Prostate gland (tissue), 2 donors: ENCODE results near the gene SLC35F4. TPM values are rescaled to one million over a fixed set of nuclear protein-coding genes. Genes with fewer than 3 reads are reported as not detected.

ENCODE experiments used
- DNase-seq: peaks from one replicate; pipeline ENCODE4 v3.0.0-alpha.2; 2019; ENCODE audit warnings: low spot score
- H3K27ac ChIP-seq, 2 donors: fragments of 200-600 bp; sonication (generic); 2 replicates each; pipeline ENCODE4 v1.5.1; 2017 to 2019
- H3K27me3 ChIP-seq: fragments of 200-600 bp; sonication (generic); replicated peaks from 2 replicates; pipeline ENCODE4 v1.5.1; 2019; ENCODE audit not compliant: insufficient read depth
- H3K36me3 ChIP-seq, 2 donors: fragments of 200-600 bp; sonication (generic); 1 replicate in 1 of 2; 2 replicates in 1 of 2; pipeline versions ENCODE4 v1.5.1 to v1.8.1; 2017 to 2019
- H3K4me1 ChIP-seq: fragments of 200-600 bp; sonication (generic); replicated peaks from 2 replicates; pipeline ENCODE4 v1.5.1; 2019
- H3K4me3 ChIP-seq, 2 donors: fragments of 200-600 bp; sonication (generic); 2 replicates each; pipeline ENCODE4 v1.5.1; 2017 to 2019
- H3K9me3 ChIP-seq: fragments of 200-600 bp; sonication (generic); 2 replicates; pipeline ENCODE4 v1.5.1; 2017
- POLR2A ChIP-seq: fragments of 450-650 bp; IDR thresholded peaks from one replicate; pipeline ENCODE4 v1.6.1; 2016; ENCODE audit warnings: antibody characterized with exemption, mild to moderate bottlenecking
- POLR2AphosphoS5 ChIP-seq: sonication (generic); formaldehyde crosslinking; IDR thresholded peaks from one replicate; pipeline ENCODE4 v1.6.1; 2017; ENCODE audit warnings: antibody characterized with exemption
- WGBS: methylation state at CpG from one replicate; pipeline ENCODE4 v1.1.5; 2018; 5-methylcytosine and 5-hydroxymethylcytosine counted together
- intact Hi-C: fragments of 100-400 bp; cut with DNase I; formaldehyde crosslinking; loops from one replicate; pipeline ENCODE4 v1.14.2; 2022
- total RNA-seq, 2 donors: library from RNA; depleted of rRNA; stranded (reverse); fragments of >200 nt; gene quantifications; one replicate each; pipeline ENCODE4 v1.1.0, GENCODE V29; 2016
- TF ChIP-seq, protein P1 (sequence below), 4 experiments: fragments of 200-600 bp in 2 of 4; fragments of 450-650 bp in 2 of 4; sonication (generic) in 2 of 4; IDR thresholded peaks; 1 replicate in 3 of 4; 2 replicates in 1 of 4; pipeline ENCODE4 v1.5.1; 2016 to 2019; ENCODE audit warnings: antibody characterized with exemption in 4 of 4, mild to moderate bottlenecking in 2 of 4, moderate library complexity in 2 of 4

Gene SLC35F4
- total RNA-seq, 2 donors from 2014 or later, result 2.4 to 2.9 TPM

DNA sequence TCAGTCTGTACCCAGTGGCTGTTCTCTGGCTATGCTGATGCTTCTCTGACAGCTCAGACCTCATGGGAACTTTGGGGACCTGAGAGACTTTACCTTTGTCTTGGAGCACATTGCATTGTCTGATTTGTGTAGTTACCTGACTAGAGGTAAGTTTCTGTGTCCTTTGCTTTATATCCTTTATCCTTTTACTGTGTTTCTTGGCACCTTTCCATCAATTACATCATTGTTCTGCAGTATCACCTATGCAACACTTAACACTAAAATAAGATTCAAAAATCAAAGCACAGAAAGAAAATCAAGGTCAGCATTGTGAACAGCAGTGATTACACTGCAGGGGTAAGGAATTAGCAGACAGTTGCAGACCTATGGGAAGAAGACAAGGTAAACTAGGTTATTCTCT, 43.8 kb downstream of the SLC35F4 start:
- Histone ChIP-seq H3K36me3 (no peaks in the 10 kb centered on the region), H3K27me3 (no peaks in the 10 kb centered on the region), H3K4me3 (no peak overlapping the region), H3K4me1 (no peaks in the 10 kb centered on the region), H3K27ac (no peak overlapping the region), H3K9me3 (no peaks in the 10 kb centered on the region)
- no peak for DNase-seq
- intact Hi-C loops, result no loop called here
- TF ChIP-seq POLR2AphosphoS5 (no peak), POLR2A (no peak)
- TF ChIP-seq, protein P1, sequence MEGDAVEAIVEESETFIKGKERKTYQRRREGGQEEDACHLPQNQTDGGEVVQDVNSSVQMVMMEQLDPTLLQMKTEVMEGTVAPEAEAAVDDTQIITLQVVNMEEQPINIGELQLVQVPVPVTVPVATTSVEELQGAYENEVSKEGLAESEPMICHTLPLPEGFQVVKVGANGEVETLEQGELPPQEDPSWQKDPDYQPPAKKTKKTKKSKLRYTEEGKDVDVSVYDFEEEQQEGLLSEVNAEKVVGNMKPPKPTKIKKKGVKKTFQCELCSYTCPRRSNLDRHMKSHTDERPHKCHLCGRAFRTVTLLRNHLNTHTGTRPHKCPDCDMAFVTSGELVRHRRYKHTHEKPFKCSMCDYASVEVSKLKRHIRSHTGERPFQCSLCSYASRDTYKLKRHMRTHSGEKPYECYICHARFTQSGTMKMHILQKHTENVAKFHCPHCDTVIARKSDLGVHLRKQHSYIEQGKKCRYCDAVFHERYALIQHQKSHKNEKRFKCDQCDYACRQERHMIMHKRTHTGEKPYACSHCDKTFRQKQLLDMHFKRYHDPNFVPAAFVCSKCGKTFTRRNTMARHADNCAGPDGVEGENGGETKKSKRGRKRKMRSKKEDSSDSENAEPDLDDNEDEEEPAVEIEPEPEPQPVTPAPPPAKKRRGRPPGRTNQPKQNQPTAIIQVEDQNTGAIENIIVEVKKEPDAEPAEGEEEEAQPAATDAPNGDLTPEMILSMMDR (IDR thresholded peaks at IDR 0.05), result no peak

DNA sequence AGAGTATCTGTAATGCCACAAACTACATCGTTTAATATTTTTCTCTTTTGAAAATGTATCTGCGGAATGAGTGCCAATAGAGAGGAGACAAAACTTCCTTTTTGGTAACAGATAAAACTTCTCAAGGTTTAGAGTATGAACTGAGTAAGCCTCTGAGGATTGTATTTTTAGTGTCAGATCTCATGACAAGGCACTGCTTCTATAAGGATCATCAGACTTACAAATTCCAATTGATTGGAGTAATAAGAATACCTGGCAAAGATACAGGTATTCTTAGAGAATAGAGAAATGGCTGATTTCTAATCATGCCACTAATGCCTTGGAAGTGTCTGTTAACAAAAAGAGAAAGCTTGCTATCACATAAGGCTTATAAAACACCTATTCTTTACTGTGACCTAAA, 45.3 kb downstream of the SLC35F4 start:
- Histone ChIP-seq H3K9me3 (no peaks in the 10 kb centered on the region), H3K27me3 (no peaks in the 10 kb centered on the region), H3K27ac (no peak overlapping the region), H3K4me1 (no peaks in the 10 kb centered on the region), H3K4me3 (no peak overlapping the region), H3K36me3 (no peaks in the 10 kb centered on the region)
- WGBS, result 74% methylated on average over 2 of the region's 2 CpGs
- intact Hi-C loops, result no loop called here
- DNase-seq, result no peak
- TF ChIP-seq POLR2A (no peak), POLR2AphosphoS5 (no peak)
- TF ChIP-seq, protein P1 (IDR thresholded peaks at IDR 0.05), result no peak

DNA sequence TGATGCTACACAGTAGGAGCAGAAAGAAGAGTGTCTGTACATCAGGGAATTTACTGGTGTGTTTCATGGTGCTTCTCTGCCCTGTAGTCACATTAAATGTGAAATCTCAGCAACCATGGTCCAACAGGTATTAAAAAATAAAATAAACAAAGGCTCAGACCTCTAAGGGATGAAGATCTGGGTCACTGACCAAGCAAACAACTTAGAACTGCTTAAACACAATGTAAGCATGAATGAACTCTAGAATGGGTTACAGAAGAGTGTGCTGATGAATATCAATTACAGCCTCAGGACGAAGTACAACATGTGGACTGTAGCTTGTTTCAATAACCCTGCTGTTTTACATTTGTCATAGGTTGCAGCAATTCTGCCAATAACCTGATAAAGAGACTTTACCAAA, 47.4 kb downstream of the SLC35F4 start:
- intact Hi-C loops, result no loop called here
- H3K9me3 ChIP-seq, result no peaks in the 10 kb centered on the region
- no peak overlapping the region for H3K27ac ChIP-seq
- H3K4me3 ChIP-seq, result no peak overlapping the region
- H3K36me3 ChIP-seq, result no peaks in the 10 kb centered on the region
- TF ChIP-seq, protein P1 (IDR thresholded peaks at IDR 0.05), result no peak
- no peak for TF ChIP-seq POLR2A
- TF ChIP-seq POLR2AphosphoS5, result no peak
- DNase-seq, result no peak
- H3K4me1 ChIP-seq, result no peaks in the 10 kb centered on the region
- H3K27me3 ChIP-seq, result no peaks in the 10 kb centered on the region
- WGBS, result 31% methylated on average over 1 of the region's 1 CpG

DNA sequence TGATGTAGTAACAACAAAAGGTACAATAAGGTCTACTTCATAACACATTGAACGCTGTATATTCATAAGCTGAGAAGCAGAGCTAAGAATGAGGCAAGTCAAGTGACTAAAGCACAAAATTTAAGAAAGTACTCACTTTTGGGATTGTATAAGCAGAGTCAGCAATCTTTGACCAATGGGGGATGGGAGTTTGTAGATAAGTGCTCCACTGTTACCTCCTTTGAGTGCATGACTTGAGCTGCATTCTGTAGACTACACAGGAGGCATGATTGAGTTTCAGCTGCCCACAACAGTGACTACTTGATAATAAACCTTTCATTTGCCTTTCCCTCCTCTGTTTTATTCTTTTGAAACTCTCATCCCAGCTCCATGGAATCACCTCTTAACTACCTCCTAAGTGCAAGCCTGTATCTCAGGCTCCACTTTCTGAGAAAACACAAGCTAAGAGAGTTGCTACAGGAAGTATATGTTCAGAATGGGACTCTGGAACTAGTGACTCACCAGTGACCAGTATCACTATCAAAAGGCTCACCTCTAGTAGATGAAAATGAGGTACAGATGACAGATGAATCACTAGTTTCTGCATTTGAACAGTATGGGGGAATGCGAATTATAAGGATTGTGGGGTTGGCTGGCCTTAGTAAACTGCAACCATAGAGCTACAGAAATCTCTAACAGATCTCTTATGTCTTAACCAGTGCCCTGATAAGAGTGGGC, 49.2 kb downstream of the SLC35F4 start:
- WGBS, result 94% methylated on average over 2 of the region's 2 CpGs
- Histone ChIP-seq H3K27ac (no peak overlapping the region), H3K9me3 (no peaks in the 10 kb centered on the region)

DNA sequence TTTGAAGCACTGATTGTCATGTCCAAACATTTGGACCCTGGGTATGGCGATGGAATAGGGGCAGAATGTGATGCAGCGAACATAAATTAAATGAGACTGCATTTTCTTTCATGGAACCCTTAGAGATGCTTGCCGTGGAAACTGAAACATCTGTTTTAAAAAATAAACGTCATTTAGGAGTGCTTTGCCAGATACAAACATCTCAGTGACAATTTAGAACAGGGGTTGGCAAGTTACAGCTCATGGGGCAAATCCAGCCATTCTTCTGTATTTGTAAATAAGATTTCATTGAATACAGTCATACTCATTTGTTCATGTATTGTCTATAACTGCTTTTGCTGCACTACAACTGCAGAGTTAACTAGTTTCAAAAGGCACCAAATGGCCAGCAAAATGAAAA, 51.2 kb downstream of the SLC35F4 start:
- no peak for DNase-seq
- TF ChIP-seq POLR2AphosphoS5 (no peak), POLR2A (no peak)
- TF ChIP-seq, protein P1 (IDR thresholded peaks at IDR 0.05), result no peak
- H3K27ac ChIP-seq, result no peak overlapping the region
- no peak overlapping the region for H3K4me3 ChIP-seq
- H3K27me3 ChIP-seq, result no peaks in the 10 kb centered on the region
- H3K9me3 ChIP-seq, result no peaks in the 10 kb centered on the region
- H3K4me1 ChIP-seq, result no peaks in the 10 kb centered on the region
- intact Hi-C loops, result no loop called here
- H3K36me3 ChIP-seq, result no peaks in the 10 kb centered on the region
- 76% methylated on average over 4 of the region's 4 CpGs for WGBS

More for the DNA sequence above, 49.2 kb downstream of the SLC35F4 start:
- TF ChIP-seq, protein P1 (IDR thresholded peaks at IDR 0.05), result no peak
- TF ChIP-seq POLR2AphosphoS5 (no peak), POLR2A (no peak)
- no peak for DNase-seq
- Histone ChIP-seq H3K4me3 (no peak overlapping the region), H3K27me3 (no peaks in the 10 kb centered on the region), H3K4me1 (no peaks in the 10 kb centered on the region), H3K36me3 (no peaks in the 10 kb centered on the region)
- intact Hi-C loops, result no loop called here
